Stimulated activated CD8-positive, alpha-beta memory T cell treated with anti-CD3 and anti-CD28 coated beads, Interleukin-2, amount 100 ng/mL, for 1 hour (primary cell): ENCODE results near the gene TRAIP.
A peak's percentile ranks its signal among the peaks of the same experiment; 100 is the strongest.
"Not testable (repeated sequence)": the region's sequence is repeated elsewhere in the genome, so short reads cannot be mapped to it uniquely, and the experiment has no call there.

Experiments
- DNase-seq, 2 donors: peaks; one replicate each; pipeline ENCODE4 v3.0.0-alpha.2; 2020; ENCODE audit warnings: low read depth in 2 of 2

Gene TRAIP, protein sequence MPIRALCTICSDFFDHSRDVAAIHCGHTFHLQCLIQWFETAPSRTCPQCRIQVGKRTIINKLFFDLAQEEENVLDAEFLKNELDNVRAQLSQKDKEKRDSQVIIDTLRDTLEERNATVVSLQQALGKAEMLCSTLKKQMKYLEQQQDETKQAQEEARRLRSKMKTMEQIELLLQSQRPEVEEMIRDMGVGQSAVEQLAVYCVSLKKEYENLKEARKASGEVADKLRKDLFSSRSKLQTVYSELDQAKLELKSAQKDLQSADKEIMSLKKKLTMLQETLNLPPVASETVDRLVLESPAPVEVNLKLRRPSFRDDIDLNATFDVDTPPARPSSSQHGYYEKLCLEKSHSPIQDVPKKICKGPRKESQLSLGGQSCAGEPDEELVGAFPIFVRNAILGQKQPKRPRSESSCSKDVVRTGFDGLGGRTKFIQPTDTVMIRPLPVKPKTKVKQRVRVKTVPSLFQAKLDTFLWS

DNA sequence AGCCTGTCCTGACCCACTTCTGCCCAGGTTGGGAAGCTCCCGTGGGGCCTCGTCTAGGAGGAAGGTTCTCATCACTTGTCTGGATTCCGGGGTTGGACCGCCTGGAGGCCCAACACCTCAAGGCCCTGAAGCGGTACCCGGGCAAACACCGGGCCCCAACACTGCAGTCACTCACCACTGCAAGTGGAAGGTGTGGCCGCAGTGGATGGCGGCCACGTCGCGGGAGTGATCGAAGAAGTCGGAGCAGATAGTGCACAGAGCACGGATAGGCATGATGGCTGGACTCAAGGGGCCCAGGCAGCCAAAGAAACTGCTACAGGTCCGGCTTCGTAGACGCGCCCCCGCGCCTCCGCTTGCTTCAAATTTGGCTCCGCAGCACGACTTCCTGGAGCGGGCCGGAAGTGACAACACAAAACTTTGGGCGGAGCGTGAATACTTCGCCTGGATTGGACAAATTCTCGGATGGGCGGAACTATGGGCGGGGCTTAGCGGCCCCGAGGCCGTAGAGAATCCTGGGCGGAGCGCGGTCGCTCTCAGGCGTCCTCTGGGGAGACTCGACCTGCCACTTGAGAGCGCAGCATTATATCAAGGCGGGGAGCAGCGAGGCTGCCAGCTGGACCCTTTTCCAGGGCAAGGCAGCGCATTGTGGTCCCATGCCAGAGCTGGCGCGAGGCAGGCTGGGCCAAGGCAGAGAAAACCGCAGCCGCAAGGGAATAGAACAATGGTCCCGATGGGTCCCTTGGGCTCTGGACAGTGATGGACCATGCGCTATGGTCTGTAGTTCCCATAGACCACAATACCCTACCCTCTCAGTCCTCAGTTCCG, at the start of gene TRAIP:
Gene TRAIP (minus strand): TSS at position 384 of the 825 bp plus-strand sequence. CDS start 111 bp downstream, at position 273.
- DNase-seq, result peak; percentile 88 to 89

DNA sequence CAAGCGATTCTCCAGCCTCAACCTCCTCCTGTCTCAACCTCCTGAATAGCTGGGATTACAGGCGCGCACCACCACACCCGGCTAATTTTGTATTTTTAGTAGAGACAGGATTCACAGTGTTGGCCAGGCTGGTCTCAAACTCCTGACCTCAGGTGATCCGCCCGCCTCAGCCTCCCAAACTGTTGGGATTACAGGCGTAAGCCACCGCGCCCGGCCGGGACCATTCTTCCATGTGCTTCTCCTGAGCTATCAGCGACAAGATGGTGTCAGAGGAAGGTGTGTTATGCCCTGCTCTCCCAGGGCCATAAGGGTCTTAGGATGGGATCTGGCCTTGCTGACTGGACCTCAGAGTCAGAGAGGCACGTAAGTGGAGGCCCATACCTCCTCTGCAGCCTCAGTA, 48.1 kb upstream of the TRAIP start:
- DNase-seq, result not testable (repeated sequence)

GRCh38 chr3:49903451-49904424, 47.4 kb upstream of the TRAIP start, which contains the start of gene MST1R:
Gene MST1R, minus strand, starts transcription at chr3:49903873. Its CDS starts 264 bp downstream, at chr3:49903609.
- DNase-seq, result peak; percentile 58 to 66

DNA sequence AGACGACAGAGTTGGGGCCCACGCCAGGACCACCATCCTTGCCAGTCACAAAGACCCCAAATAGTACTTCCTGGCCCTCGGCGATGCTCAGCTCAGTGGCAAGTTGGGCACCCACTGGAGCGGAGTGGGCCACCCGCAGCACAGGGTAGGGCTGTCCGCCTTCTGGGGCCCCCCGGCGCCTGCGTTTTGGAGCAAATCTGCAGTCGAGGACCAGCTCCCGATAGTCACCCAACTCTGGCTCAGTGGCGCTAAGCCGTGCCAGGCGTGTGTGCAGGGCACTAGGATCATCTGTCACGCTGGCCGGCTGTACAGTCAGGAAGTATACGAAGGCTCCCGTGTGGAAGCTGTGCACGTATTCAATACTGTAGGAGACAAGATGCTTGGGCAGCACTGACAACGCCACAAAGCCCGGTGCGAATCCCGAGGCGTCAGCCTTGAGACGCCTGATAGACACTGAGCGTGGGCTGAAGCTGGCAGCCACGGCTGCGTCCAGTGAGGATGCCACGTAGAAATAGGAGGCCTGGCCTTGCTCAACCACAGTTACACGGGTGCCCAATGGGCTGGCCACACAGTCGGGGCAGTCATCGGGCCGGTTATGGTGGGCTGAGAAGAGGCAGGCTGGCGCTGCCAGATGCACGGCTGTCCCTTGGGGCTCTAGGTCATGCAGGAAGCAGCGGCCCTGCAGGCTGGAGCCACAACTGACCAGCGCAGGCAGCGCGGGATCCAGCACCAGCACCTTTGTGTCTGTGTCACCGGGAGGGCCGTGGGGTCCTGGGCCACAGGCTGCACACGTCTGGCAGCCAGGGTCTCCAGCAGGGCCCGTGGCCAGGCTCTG, 46.4 kb upstream of the TRAIP start:
- no peak for DNase-seq

GRCh38 chr3:49901366-49902339, 45.3 kb upstream of the TRAIP start:
- no peak for DNase-seq

DNA sequence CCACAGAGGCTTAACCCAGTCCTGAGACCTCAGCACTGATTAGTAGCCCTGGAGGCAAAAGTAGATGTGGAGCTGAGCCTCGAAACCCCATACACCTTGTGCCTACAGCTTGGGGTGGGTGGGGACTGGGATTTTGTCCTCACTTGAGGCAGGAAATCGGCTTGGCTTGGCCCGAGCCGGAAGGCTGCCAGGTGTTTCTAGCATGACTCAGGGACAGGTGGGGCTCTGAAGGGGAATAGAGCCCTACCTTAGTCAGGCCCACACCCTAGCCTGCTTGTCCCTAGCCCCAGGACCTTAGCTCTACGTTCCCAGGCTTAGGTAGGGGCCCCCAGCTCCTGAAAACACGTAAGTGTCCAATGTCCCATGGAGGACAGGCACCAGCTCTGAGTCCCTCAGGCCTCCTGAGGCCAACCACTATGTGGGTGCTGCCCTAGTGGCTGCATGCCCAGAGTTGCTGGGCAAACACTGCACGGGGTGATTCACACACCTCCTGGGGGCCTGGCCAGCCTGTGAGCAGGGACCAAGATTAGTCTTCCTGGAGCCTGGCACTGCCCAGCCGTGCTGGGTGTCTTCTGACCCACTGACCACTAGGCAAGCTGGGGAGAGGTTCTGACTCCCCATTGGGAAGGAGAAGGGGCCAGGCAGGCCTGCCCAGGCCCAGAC, 44.3 kb upstream of the TRAIP start:
- no peak for DNase-seq

DNA sequence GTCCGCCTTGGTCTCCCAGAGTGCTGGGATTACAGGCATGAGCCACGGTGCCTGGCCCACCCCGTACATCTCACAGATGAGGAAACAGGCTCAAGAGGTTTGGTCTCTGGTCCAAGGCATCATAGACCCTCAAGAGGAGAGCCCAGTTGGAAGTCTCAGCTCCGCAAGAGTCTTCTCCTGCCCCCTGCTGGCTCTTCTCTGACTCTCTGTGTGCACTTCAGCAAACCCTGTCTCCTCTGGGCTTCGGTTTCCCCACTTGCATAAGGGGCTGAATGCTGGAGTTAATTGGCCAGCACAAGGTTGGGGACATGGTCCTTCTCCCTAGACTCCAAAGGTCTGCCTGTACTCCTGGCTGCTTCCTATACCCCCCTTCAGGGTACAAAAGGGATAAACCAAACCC, 43.5 kb upstream of the TRAIP start:
- no peak for DNase-seq

DNA sequence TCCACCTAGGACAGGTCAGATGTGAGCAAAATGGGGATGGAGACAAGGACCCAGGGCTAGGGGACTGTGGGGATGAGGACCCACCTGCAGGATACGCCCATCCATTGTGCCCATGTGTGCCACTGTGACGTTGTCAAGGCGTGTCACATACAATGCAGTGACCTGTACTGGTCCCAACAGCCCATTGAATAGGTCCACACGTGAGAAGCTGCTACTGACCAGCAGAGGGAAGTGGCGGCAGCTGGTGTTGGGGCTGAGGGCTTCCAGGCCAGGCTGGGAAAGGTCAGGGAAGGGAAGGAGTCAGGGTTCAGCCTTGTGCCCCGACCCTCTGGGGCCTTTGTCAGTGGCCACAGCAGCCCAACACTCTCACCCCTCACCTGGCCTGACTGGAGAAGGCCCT, 42.6 kb upstream of the TRAIP start:
- DNase-seq, result no peak

DNA sequence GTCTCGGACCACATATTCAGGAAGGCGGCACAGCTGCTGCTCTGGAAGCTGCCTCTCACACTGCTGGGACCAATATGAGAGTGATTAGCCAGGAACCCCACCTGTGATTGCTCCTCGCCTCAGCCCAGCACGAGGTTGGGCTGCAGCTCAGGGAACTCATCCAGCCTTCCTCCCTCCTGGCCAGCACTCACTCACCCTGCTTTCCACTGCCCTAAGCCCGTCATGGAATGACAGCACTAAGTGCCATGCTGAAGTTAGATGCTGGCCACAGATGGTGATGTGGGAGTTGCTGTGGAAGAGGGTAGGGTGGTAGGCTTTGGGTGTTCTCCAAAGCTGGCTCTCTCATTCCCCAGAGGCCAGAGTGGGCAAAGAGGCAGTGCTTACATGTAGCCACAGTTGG, 40.0 kb upstream of the TRAIP start:
- DNase-seq, result no peak

GRCh38 chr3:49895791-49896190, 39.4 kb upstream of the TRAIP start:
- DNase-seq, result no peak

DNA sequence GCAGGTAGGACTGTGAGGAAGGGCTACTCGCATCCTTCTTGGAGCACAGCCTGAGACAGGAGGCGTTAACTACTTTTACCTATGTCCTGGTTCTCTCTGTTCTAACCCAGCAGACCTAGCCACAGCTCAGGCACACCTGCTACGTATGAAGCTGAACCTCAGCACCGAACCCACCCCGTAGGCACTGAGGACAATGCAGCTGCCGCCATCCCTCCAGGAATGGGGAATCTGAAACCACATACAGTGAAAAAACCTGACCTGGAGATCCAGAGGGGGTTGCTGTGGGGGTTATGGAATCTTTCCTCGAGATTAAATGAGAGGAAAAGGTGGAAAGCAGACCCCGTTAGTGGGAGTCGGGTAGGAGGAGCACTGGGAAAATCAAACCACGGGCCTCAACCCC, 32.9 kb upstream of the TRAIP start:
- no peak for DNase-seq

DNA sequence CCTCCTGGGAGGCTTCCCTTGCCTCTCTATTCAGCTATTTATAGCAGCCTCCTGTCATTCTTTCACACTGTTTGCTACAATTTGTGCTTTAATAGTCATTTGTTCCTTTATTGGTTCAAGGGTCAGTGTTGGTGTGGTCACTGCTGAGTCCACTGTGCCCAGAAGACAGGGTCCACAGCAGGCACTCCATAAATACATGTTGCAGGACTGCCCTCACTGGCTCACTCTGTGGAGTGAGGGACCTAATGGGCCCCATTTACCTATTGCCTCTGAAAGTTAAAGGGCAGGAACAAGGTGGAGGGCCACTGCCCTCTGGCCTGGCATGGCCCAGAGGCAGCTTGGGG, 30.5 kb upstream of the TRAIP start:
- no peak for DNase-seq

DNA sequence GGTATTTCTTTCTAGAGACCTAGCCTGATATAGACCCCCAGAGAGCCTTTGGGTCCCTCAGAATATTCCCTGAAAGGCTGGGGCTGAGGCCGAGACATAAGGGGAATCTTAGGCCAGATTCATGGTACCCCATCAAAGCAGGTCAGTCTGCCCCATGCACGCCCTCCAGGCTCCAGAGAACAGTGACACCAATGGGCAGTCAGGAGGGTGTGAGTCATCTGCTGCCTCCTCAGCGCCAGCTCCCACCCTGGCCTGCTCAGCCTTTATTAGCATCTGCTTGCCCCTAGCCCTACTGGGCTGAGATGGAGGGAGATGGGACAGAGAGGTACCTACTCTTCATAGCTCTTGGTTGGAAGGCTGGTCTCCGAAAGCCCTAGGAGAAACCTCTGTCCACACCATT, 27.6 kb upstream of the TRAIP start:
- DNase-seq, result no peak

DNA sequence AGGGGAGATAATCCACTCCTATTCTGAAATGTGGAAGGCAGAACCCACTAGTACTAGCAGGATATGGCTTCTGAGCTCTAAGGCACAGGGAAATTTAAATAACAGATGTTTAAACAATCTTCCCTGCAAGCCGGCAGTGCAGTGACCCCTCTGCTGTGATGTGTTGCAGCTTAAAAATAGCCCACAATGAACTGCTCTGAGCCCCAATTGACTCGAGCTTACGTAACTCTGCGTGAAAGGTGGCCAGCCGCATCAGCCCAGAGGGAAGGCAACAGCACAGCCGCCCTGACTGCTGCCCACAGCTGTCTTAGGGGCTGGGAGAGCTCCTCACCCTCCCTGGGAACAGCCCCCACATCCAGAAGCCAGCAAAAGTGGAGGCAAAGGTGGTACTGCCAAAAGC, 25.8 kb upstream of the TRAIP start:
- DNase-seq, result no peak

DNA sequence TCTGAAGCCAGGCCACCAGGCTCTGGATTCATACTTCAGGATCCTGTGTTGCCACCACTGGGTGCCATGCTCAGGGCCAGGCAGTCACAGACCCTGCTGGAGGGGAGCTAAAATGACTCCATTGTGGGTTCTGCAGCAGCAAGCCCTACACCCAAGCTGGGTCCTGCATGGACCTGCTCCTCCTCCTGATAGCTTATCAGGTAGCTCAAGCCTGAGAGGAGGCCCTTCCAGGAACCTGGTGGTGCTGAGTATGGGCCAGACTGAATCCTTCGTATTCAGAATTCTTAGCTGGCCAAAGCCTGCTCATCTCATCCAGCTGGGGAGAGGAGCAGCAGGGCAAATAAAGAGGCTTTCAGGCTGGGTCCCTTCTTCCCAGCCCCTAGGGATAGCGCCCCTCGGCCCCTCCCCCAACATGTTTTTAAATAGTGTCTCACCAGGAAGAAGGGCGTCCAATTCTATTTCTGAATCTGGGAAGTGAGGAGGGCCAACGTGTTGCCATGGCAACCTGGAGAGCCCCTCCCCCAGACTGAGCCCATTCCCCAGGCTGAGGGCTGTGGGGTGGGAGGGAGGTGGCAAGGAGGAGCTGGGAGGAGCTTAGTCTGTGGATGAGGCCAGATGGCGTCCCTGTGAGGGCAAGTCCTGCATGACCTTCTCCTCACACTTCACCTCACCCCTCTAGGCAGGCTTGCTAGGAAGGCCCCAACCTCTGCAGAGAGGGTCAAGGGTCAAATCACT, 24.4 kb upstream of the TRAIP start:
- no peak for DNase-seq

GRCh38 chr3:49879721-49880120, 23.4 kb upstream of the TRAIP start:
- DNase-seq, result no peak

DNA sequence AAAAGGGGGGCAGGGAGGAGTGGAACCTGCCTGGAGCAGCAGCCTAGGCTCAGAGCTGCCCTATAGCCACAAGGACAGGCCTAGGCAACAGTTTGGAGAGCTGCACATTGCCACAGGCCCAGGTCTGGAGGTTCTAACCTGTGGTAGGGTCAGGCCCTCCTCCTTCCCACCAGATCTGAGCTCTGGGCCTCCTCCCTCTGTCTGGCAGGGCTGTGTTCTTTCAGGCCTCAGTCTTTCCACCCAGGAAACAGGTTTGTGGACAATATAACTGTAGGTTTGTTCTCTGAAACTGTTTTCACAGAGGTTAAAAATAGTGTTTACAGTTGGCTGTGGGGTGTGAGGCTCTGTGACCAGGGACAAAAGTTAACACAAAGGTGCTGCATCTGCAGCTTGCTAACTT, 22.3 kb upstream of the TRAIP start:
- no peak for DNase-seq

- no peak for DNase-seq
Observed at GRCh38 chr3:49877716-49878115, 21.4 kb upstream of the TRAIP start.
